Measurements from ENCODE around the gene ALX4.

DNA sequence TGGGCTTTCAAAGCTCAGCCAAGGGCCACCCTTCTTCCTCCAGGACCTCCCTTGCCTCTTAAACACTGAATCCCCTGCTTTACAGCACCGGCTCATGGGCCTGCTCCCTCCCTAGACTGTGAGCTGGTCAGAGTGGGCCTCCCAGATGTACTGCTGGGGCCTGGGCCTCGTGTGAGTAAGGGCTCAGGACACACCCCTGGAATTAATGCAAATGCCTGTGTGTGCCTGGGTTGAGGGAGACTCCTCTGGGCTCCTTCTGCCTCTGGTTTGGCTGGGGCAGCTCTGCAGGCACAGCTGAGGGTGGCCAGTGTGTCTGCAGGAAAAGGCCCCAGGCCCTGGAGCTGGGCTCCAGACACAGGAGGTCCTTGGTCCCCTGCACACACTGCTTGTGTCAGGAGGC is 24.2 kb downstream of the ALX4 start:
- TF ChIP-seq, protein P1, sequence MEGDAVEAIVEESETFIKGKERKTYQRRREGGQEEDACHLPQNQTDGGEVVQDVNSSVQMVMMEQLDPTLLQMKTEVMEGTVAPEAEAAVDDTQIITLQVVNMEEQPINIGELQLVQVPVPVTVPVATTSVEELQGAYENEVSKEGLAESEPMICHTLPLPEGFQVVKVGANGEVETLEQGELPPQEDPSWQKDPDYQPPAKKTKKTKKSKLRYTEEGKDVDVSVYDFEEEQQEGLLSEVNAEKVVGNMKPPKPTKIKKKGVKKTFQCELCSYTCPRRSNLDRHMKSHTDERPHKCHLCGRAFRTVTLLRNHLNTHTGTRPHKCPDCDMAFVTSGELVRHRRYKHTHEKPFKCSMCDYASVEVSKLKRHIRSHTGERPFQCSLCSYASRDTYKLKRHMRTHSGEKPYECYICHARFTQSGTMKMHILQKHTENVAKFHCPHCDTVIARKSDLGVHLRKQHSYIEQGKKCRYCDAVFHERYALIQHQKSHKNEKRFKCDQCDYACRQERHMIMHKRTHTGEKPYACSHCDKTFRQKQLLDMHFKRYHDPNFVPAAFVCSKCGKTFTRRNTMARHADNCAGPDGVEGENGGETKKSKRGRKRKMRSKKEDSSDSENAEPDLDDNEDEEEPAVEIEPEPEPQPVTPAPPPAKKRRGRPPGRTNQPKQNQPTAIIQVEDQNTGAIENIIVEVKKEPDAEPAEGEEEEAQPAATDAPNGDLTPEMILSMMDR (conservative IDR thresholded peaks at IDR 0.05; ENCODE audit: low read depth in 2 of 2), result no peak
- no peak for TF ChIP-seq EZH2 (IDR thresholded peaks at IDR 0.05; ENCODE audit: low read depth, unreplicated experiment)
- TF ChIP-seq, protein P2, sequence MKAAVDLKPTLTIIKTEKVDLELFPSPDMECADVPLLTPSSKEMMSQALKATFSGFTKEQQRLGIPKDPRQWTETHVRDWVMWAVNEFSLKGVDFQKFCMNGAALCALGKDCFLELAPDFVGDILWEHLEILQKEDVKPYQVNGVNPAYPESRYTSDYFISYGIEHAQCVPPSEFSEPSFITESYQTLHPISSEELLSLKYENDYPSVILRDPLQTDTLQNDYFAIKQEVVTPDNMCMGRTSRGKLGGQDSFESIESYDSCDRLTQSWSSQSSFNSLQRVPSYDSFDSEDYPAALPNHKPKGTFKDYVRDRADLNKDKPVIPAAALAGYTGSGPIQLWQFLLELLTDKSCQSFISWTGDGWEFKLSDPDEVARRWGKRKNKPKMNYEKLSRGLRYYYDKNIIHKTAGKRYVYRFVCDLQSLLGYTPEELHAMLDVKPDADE (IDR thresholded peaks at IDR 0.05), result no peak
- TF ChIP-seq POLR2AphosphoS5 (IDR thresholded peaks at IDR 0.05; ENCODE audit: low read depth), result no peak
- no peak for TF ChIP-seq STAT1 (IDR thresholded peaks at IDR 0.05; ENCODE audit: unreplicated experiment)
- no peak for TF ChIP-seq EZH2phosphoT487 (IDR thresholded peaks at IDR 0.05; ENCODE audit: unreplicated experiment)
- TF ChIP-seq, protein P3, sequence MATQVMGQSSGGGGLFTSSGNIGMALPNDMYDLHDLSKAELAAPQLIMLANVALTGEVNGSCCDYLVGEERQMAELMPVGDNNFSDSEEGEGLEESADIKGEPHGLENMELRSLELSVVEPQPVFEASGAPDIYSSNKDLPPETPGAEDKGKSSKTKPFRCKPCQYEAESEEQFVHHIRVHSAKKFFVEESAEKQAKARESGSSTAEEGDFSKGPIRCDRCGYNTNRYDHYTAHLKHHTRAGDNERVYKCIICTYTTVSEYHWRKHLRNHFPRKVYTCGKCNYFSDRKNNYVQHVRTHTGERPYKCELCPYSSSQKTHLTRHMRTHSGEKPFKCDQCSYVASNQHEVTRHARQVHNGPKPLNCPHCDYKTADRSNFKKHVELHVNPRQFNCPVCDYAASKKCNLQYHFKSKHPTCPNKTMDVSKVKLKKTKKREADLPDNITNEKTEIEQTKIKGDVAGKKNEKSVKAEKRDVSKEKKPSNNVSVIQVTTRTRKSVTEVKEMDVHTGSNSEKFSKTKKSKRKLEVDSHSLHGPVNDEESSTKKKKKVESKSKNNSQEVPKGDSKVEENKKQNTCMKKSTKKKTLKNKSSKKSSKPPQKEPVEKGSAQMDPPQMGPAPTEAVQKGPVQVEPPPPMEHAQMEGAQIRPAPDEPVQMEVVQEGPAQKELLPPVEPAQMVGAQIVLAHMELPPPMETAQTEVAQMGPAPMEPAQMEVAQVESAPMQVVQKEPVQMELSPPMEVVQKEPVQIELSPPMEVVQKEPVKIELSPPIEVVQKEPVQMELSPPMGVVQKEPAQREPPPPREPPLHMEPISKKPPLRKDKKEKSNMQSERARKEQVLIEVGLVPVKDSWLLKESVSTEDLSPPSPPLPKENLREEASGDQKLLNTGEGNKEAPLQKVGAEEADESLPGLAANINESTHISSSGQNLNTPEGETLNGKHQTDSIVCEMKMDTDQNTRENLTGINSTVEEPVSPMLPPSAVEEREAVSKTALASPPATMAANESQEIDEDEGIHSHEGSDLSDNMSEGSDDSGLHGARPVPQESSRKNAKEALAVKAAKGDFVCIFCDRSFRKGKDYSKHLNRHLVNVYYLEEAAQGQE (IDR thresholded peaks at IDR 0.05; ENCODE audit: unreplicated experiment), result no peak
- TF ChIP-seq CREB1 (CRISPR knock-in tag; IDR thresholded peaks at IDR 0.05; ENCODE audit: low read depth), result no peak

Data from GM23338 (cell line).